H1 (cell line): ENCODE data around the gene TMC3. TPM values are rescaled to one million over a fixed set of nuclear protein-coding genes. Genes with fewer than 3 reads are reported as not detected.

Experiments
- CTCF ChIA-PET: fragments of 300-600 bp; sonication (Branson Sonifier 250); formaldehyde crosslinking; loops from one replicate; lab custom pipeline; 2021; ENCODE audit not compliant: partially characterized antibody; lab: Charles Lee
- POLR2A ChIA-PET: fragments of 300-600 bp; sonication (Branson Sonifier 250); formaldehyde crosslinking; loops from one replicate; lab custom pipeline; 2021; ENCODE audit warnings: inconsistent platforms; ENCODE audit not compliant: partially characterized antibody; lab: Charles Lee
- DNase-seq, 2 experiments: peaks; one replicate each; pipeline versions ENCODE4 v3.0.0 to v3.0.0-alpha.2; 2010 to 2022; ENCODE audit warnings: low spot score in 2 of 2, low read depth in 1 of 2, mixed read lengths in 1 of 2
- FAIRE-seq: peaks from 2 replicates; lab custom pipeline; 2011; peaks lifted over from hg19 to GRCh38; lab: Jason Lieb, UNC
- H2AFZ ChIP-seq: 2 replicates; pipeline ENCODE4 v1.8.1; 2012; ENCODE audit warnings: low read length, inconsistent platforms
- H2AK5ac ChIP-seq: 2 replicates; pipeline ENCODE4 v1.6.1; 2013; ENCODE audit warnings: low read depth, low read length
- H2BK120ac ChIP-seq: replicated peaks from 2 replicates; pipeline ENCODE3; 2013; ENCODE audit warnings: low read depth, low read length, inconsistent platforms
- H2BK12ac ChIP-seq: 2 replicates; pipeline ENCODE4 v1.6.1; 2013; ENCODE audit warnings: low read depth, low read length
- H2BK15ac ChIP-seq: 2 replicates; pipeline ENCODE4 v1.6.1; 2013; ENCODE audit warnings: low read length
- H2BK20ac ChIP-seq: 2 replicates; pipeline ENCODE4 v1.6.1; 2013; ENCODE audit warnings: low read length
- H2BK5ac ChIP-seq: 2 replicates; pipeline ENCODE4 v1.6.1; 2013; ENCODE audit warnings: low read depth, low read length
- H3K14ac ChIP-seq: 2 replicates; pipeline ENCODE4 v1.6.1; 2013; ENCODE audit warnings: inconsistent platforms; ENCODE audit not compliant: insufficient read length
- H3K18ac ChIP-seq: 2 replicates; pipeline ENCODE4 v1.6.1; 2013; ENCODE audit warnings: low read length; ENCODE audit errors: extremely low read depth
- H3K23ac ChIP-seq: 2 replicates; pipeline ENCODE4 v1.6.1; 2013; ENCODE audit warnings: inconsistent platforms; ENCODE audit not compliant: insufficient read length
- H3K23me2 ChIP-seq: 2 replicates; pipeline ENCODE4 v1.6.1; 2013; ENCODE audit warnings: low read depth, low read length
- H3K27ac ChIP-seq: 2 replicates; pipeline ENCODE4 v1.6.1; 2011; ENCODE audit warnings: low read depth, low read length, inconsistent platforms
- H3K27me3 ChIP-seq, 4 experiments: replicated peaks in 1 of 4; 1 replicate in 1 of 4; 2 replicates in 3 of 4; pipeline versions ENCODE4 v1.6.1 to v1.8.1; 2011 to 2013; ENCODE audit warnings: low read length in 3 of 4, mild to moderate bottlenecking in 3 of 4, inconsistent platforms in 2 of 4, mixed read lengths in 2 of 4, moderate library complexity in 1 of 4; ENCODE audit not compliant: control insufficient read depth in 3 of 4, insufficient read depth in 3 of 4; ENCODE audit errors: extremely low read depth in 1 of 4
- H3K36me3 ChIP-seq, 4 experiments: 2 replicates each; pipeline versions ENCODE4 v1.6.1 to v1.8.1; 2011 to 2013; ENCODE audit warnings: mild to moderate bottlenecking in 4 of 4, low read length in 3 of 4, moderate library complexity in 2 of 4, control low read depth in 1 of 4, inconsistent platforms in 1 of 4; ENCODE audit not compliant: insufficient read depth in 4 of 4, control insufficient read depth in 2 of 4
- H3K4ac ChIP-seq: replicated peaks from 2 replicates; pipeline ENCODE3; 2013; ENCODE audit warnings: low read length, low read depth, mixed read lengths, inconsistent platforms; ENCODE audit not compliant: insufficient read length
- H3K4me1 ChIP-seq, 4 experiments: replicated peaks in 1 of 4; 1 replicate in 1 of 4; 2 replicates in 3 of 4; pipeline versions ENCODE4 v1.6.1 to v1.8.1; 2011 to 2013; ENCODE audit warnings: low read length in 3 of 4, inconsistent platforms in 2 of 4, mixed read lengths in 1 of 4; ENCODE audit not compliant: insufficient read depth in 4 of 4, control insufficient read depth in 3 of 4
- H3K4me2 ChIP-seq, 2 experiments: 2 replicates each; pipeline versions ENCODE4 v1.6.1 to v1.8.1; 2011 to 2013; ENCODE audit warnings: low read depth in 2 of 2, low read length in 2 of 2, control low read depth in 1 of 2, inconsistent platforms in 1 of 2, mild to moderate bottlenecking in 1 of 2; ENCODE audit not compliant: insufficient read depth in 1 of 2
- H3K4me3 ChIP-seq, 4 experiments: fragments of 200-600, 300-600 bp in 1 of 4; sonication (generic), shearing (Covaris generic), sonication (Bioruptor Twin) in 1 of 4; 2 replicates each; pipeline versions ENCODE4 v1.5.1 to v1.8.1; 2011 to 2016; ENCODE audit warnings: low read length in 4 of 4, low read depth in 3 of 4, control low read depth in 2 of 4, inconsistent platforms in 2 of 4, mild to moderate bottlenecking in 2 of 4, mixed read lengths in 1 of 4, moderate library complexity in 1 of 4; ENCODE audit not compliant: insufficient read depth in 2 of 4; ENCODE audit errors: extremely low read depth in 1 of 4
- H3K56ac ChIP-seq: replicated peaks from 2 replicates; pipeline ENCODE3; 2013; ENCODE audit warnings: low read depth, mild to moderate bottlenecking, mixed read lengths, low read length, inconsistent platforms; ENCODE audit not compliant: insufficient read length
- H3K79me1 ChIP-seq: 2 replicates; pipeline ENCODE4 v1.6.1; 2013; ENCODE audit warnings: low read depth, low read length, control low read depth
- H3K79me2 ChIP-seq, 2 experiments: 2 replicates each; pipeline versions ENCODE4 v1.6.1 to v1.8.1; 2012 to 2013; ENCODE audit warnings: low read length in 2 of 2, mild to moderate bottlenecking in 2 of 2, inconsistent platforms in 1 of 2; ENCODE audit not compliant: insufficient read depth in 2 of 2, control insufficient read depth in 1 of 2
- H3K9ac ChIP-seq, 4 experiments: replicated peaks in 1 of 4; 1 replicate in 1 of 4; 2 replicates in 3 of 4; pipeline versions ENCODE4 v1.6.1 to v1.8.1; 2011 to 2013; ENCODE audit warnings: low read depth in 3 of 4, low read length in 3 of 4, control low read depth in 2 of 4, mild to moderate bottlenecking in 2 of 4, moderate library complexity in 2 of 4, inconsistent platforms in 1 of 4; ENCODE audit errors: extremely low read depth in 1 of 4
- H3K9me3 ChIP-seq, 2 experiments: 2 replicates each; pipeline versions ENCODE4 v1.6.1 to v1.8.1; 2012 to 2013; ENCODE audit warnings: mild to moderate bottlenecking in 2 of 2, moderate library complexity in 2 of 2, control low read depth in 1 of 2, inconsistent platforms in 1 of 2, low read depth in 1 of 2, low read length in 1 of 2, mixed read lengths in 1 of 2; ENCODE audit not compliant: insufficient read depth in 2 of 2
- H4K20me1 ChIP-seq, 2 experiments: replicated peaks in 1 of 2; 2 replicates each; pipeline versions ENCODE3 to v1.8.1; 2011 to 2013; ENCODE audit warnings: inconsistent platforms in 2 of 2, low read length in 2 of 2, mild to moderate bottlenecking in 1 of 2; ENCODE audit not compliant: insufficient read depth in 2 of 2, control insufficient read depth in 1 of 2
- H4K5ac ChIP-seq: 2 replicates; pipeline ENCODE4 v1.6.1; 2013; ENCODE audit warnings: low read length, low read depth, mixed read lengths, inconsistent platforms; ENCODE audit not compliant: insufficient read length
- H4K8ac ChIP-seq: 2 replicates; pipeline ENCODE4 v1.8.0; 2013; ENCODE audit warnings: mild to moderate bottlenecking, moderate library complexity, low read length, inconsistent platforms; ENCODE audit not compliant: insufficient read depth; ENCODE audit errors: extremely low read depth
- H4K91ac ChIP-seq: replicated peaks from 2 replicates; pipeline ENCODE3; 2013; ENCODE audit warnings: low read length, mixed read lengths, inconsistent platforms; ENCODE audit not compliant: insufficient read length
- BACH1 ChIP-seq: IDR thresholded peaks from 2 replicates; pipeline ENCODE4 v1.6.1; 2012; ENCODE audit warnings: low read length, improper control_type of control experiment
- CBX5 ChIP-seq: fragments of 300-800, 300-1000 bp; sonication (generic); IDR thresholded peaks from 2 replicates; pipeline ENCODE4 v1.7.1; 2016; ENCODE audit warnings: antibody characterized with exemption, low read length, low read depth
- E2F6 ChIP-seq: IDR thresholded peaks from 2 replicates; pipeline ENCODE4 v1.6.1; 2012; ENCODE audit warnings: inconsistent platforms
- GABPA ChIP-seq: IDR thresholded peaks from 2 replicates; pipeline ENCODE4 v1.6.1; 2011; ENCODE audit warnings: mild to moderate bottlenecking, low read length, moderate library complexity, borderline replicate concordance; ENCODE audit not compliant: insufficient read depth
- KDM4A ChIP-seq: IDR thresholded peaks from one replicate; pipeline ENCODE4 v1.7.1; 2012; ENCODE audit warnings: low read depth, mild to moderate bottlenecking, moderate library complexity, low read length, inconsistent platforms; ENCODE audit not compliant: severe bottlenecking
- KDM5A ChIP-seq: fragments of 200-600 bp; IDR thresholded peaks from 2 replicates; pipeline ENCODE4 v1.7.1; 2012; ENCODE audit warnings: mild to moderate bottlenecking, low read length, inconsistent platforms, mixed read lengths
- SIRT6 ChIP-seq: IDR thresholded peaks from one replicate; pipeline ENCODE4 v1.7.1; 2012; ENCODE audit warnings: low read length, inconsistent platforms
- SP2 ChIP-seq: IDR thresholded peaks from 2 replicates; pipeline ENCODE4 v1.6.1; 2012; ENCODE audit warnings: mild to moderate bottlenecking, low read length, inconsistent platforms
- TCF12 ChIP-seq: IDR thresholded peaks from 2 replicates; pipeline ENCODE4 v1.6.1; 2011; ENCODE audit warnings: low read depth, mild to moderate bottlenecking, low read length
- USF2 ChIP-seq: IDR thresholded peaks from 2 replicates; pipeline ENCODE4 v1.6.1; 2011; ENCODE audit warnings: low read length, improper control_type of control experiment
- WGBS, 2 experiments: shearing (Covaris generic) in 1 of 2; methylation state at CpG; one replicate each; pipeline versions ENCODE4 v1.1.6 to v1.1.7; 2013 to 2015; ENCODE audit warnings: low lambda C conversion rate in 2 of 2, mixed read lengths in 2 of 2, inconsistent platforms in 1 of 2, low coverage in 1 of 2, missing lambda C conversion rate in 1 of 2; ENCODE audit not compliant: insufficient replicate concordance in 2 of 2, insufficient coverage in 1 of 2, insufficient read length in 1 of 2; ENCODE audit errors: extremely low coverage in 1 of 2, missing lambda C conversion rate in 1 of 2; 5-methylcytosine and 5-hydroxymethylcytosine counted together
- polyA plus RNA-seq, 7 experiments: library from polyadenylated mRNA; depleted of rRNA in 3 of 7; stranded (reverse) in 5 of 7; unstranded in 2 of 7; fragments of >200 nt in 5 of 7; fragments of 200-250 nt in 2 of 7; gene quantifications; 1 replicate in 5 of 7; 2 replicates in 1 of 7; 4 replicates in 1 of 7; pipeline versions ENCODE4 v1.2.1 to v1.2.3, GENCODE V29; 2011 to 2013; ENCODE audit warnings: missing spikeins in 2 of 7, mixed read lengths in 2 of 7
- total RNA-seq: library from RNA; stranded (reverse); fragmentation: NEBNext Ultra II Directional; extraction: Animal tissue kit (Norgen Biotek cat#: 25700); gene quantifications from 2 replicates; pipeline ENCODE4 v1.2.1, GENCODE V29; 2021

Gene TMC3
- total and polyA plus RNA-seq, 2 of the 8 experiments (the other 6 are each of a cell fraction or from before 2014, with no cell fraction given): not detected

- H3K4ac ChIP-seq: no peak overlapping the region
- no peak overlapping the region for H2BK20ac ChIP-seq
- 94% methylated on average over 12 of the region's 12 CpGs; no CpG with 5 or more reads in 1 of the 2 experiments for WGBS, 2 experiments
- H4K8ac ChIP-seq: no peak overlapping the region
- H3K4me2 ChIP-seq: no peak overlapping the region
- no peak overlapping the region for H3K9ac ChIP-seq
- H2BK15ac ChIP-seq: no peak overlapping the region
- no peaks in the 10 kb centered on the region for H4K20me1 ChIP-seq
- H3K56ac ChIP-seq: no peak overlapping the region
- no peak overlapping the region for H2AFZ ChIP-seq
- H3K18ac ChIP-seq: no peak overlapping the region
- no peak overlapping the region for H2BK12ac ChIP-seq
- ChIA-PET POLR2A (interaction anchor here (1.5 kb wide), 1 partner anchor 8 kb away, joined by 6 read pairs; the partner anchor contains the start of gene STARD5), CTCF (interaction anchor here (0.6 to 2.3 kb wide), 3 partner anchors 25 to 536 kb away, joined by 3 to 9 read pairs (median 3); no protein-coding TSS in a partner anchor)
- H3K27me3 ChIP-seq: no peaks in the 10 kb centered on the region
- H2BK120ac ChIP-seq: no peak overlapping the region
- no peak overlapping the region for H3K4me3 ChIP-seq
- no peak for FAIRE-seq
- H3K79me1 ChIP-seq: no peaks in the 10 kb centered on the region
- no peaks in the 10 kb centered on the region for H3K23me2 ChIP-seq
- H2BK5ac ChIP-seq: no peak overlapping the region
- H4K5ac ChIP-seq: no peak overlapping the region
- H3K9me3 ChIP-seq: no peaks in the 10 kb centered on the region
- no peak for DNase-seq
- no peak overlapping the region for H3K27ac ChIP-seq
- no peaks in the 10 kb centered on the region for H3K79me2 ChIP-seq
- no peak overlapping the region for H4K91ac ChIP-seq
- no peaks in the 10 kb centered on the region for H3K36me3 ChIP-seq
- no peak overlapping the region for H3K14ac ChIP-seq
- H2AK5ac ChIP-seq: no peak overlapping the region
- H3K4me1 ChIP-seq: peaks cover 0 to 2% (median 0%) of the 10 kb centered on the region in 4 experiments; a peak in 1 of 7 replicates
- no peak overlapping the region for H3K23ac ChIP-seq
- TF ChIP-seq CBX5: no peak
- no peak for TF ChIP-seq TCF12
- TF ChIP-seq KDM5A: no peak
- no peak for TF ChIP-seq GABPA
- TF ChIP-seq BACH1: no peak
- TF ChIP-seq SIRT6: no peak
- TF ChIP-seq SP2: no peak
- no peak for TF ChIP-seq USF2
- no peak for TF ChIP-seq E2F6
- TF ChIP-seq KDM4A: no peak
Observed at GRCh38 chr15:81332326-81332725, 41.7 kb downstream of the TMC3 start.
